ENCODE data around the gene CDYL2. TPM values are rescaled to one million over a fixed set of nuclear protein-coding genes. Genes with fewer than 3 reads are reported as not detected.

Gene CDYL2
- total and polyA plus RNA-seq, 2 experiments from 2014 or later: 7.4 to 12.2 TPM

- H3K36me3 ChIP-seq (replicated peaks; ENCODE audit: insufficient read depth, low read depth): no peaks in the 10 kb centered on the region
- no peaks in the 10 kb centered on the region for H3K27me3 ChIP-seq
- peak overlapping the region; percentile 84 for H2AFZ ChIP-seq
- H3K9me2 ChIP-seq (replicated peaks; ENCODE audit: insufficient read depth): no peaks in the 10 kb centered on the region
- TF ChIP-seq CTCF (IDR thresholded peaks at IDR 0.05; ENCODE audit: poor library complexity): no peak
- TF ChIP-seq EZH2 (IDR thresholded peaks at IDR 0.05; ENCODE audit: borderline replicate concordance): no peak
- no peak for TF ChIP-seq EZH2phosphoT487 (IDR thresholded peaks at IDR 0.05; ENCODE audit: low read depth, severe bottlenecking, unreplicated experiment)
- no peaks in the 10 kb centered on the region for H3K9me3 ChIP-seq (ENCODE audit: low read depth)
- H3K4me2 ChIP-seq: peak overlapping the region; percentile 74
- DNase-seq (ENCODE audit: low spot score): peak; percentile 69
- H4K20me1 ChIP-seq (ENCODE audit: insufficient read depth, poor library complexity, severe bottlenecking): no peaks in the 10 kb centered on the region
- H3K27ac ChIP-seq: peak overlapping the region; percentile 65
- WGBS (ENCODE audit: low lambda C conversion rate, missing lambda C conversion rate): under 1% methylated on average over 56 of the region's 80 CpGs
- H3K79me2 ChIP-seq: peaks cover 33% of the 10 kb centered on the region
- H3K4me1 ChIP-seq (ENCODE audit: insufficient read depth): no peaks in the 10 kb centered on the region
- H3K4me3 ChIP-seq: peak overlapping the region; percentile 80
These were observed 307 bp downstream of the CDYL2 start for GRCh38 chr16:80804056-80804525.

- no peaks in the 10 kb centered on the region for H3K9me2 ChIP-seq (replicated peaks; ENCODE audit: insufficient read depth)
- TF ChIP-seq CTCF (IDR thresholded peaks at IDR 0.05; ENCODE audit: poor library complexity): peak; percentile 59
- TF ChIP-seq EZH2 (IDR thresholded peaks at IDR 0.05; ENCODE audit: borderline replicate concordance): no peak
- no peaks in the 10 kb centered on the region for H4K20me1 ChIP-seq (ENCODE audit: insufficient read depth, poor library complexity, severe bottlenecking)
- WGBS (ENCODE audit: low lambda C conversion rate, missing lambda C conversion rate): 18% methylated on average over 10 of the region's 87 CpGs
- H3K4me3 ChIP-seq: peak overlapping the region; percentile 61
- peak overlapping the region; percentile 80 for H3K4me2 ChIP-seq
- peaks cover 34% of the 10 kb centered on the region for H3K79me2 ChIP-seq
- H2AFZ ChIP-seq: peak overlapping the region; percentile 68
- no peaks in the 10 kb centered on the region for H3K27me3 ChIP-seq
- peak; percentile 53 for DNase-seq (ENCODE audit: low spot score)
- no peaks in the 10 kb centered on the region for H3K36me3 ChIP-seq (replicated peaks; ENCODE audit: insufficient read depth, low read depth)
- H3K27ac ChIP-seq: no peak overlapping the region
- no peaks in the 10 kb centered on the region for H3K4me1 ChIP-seq (ENCODE audit: insufficient read depth)
- no peaks in the 10 kb centered on the region for H3K9me3 ChIP-seq (ENCODE audit: low read depth)
These were observed 901 bp downstream of the CDYL2 start for GRCh38 chr16:80803339-80804055.

GRCh38 chr16:80802902-80803301 is 1.5 kb downstream of the CDYL2 start:
- no peaks in the 10 kb centered on the region for H3K9me2 ChIP-seq (replicated peaks; ENCODE audit: insufficient read depth)
- TF ChIP-seq EZH2 (IDR thresholded peaks at IDR 0.05; ENCODE audit: borderline replicate concordance) (no peak), CTCF (IDR thresholded peaks at IDR 0.05; ENCODE audit: poor library complexity) (no peak), EZH2phosphoT487 (IDR thresholded peaks at IDR 0.05; ENCODE audit: low read depth, severe bottlenecking, unreplicated experiment) (no peak)
- H4K20me1 ChIP-seq (ENCODE audit: insufficient read depth, poor library complexity, severe bottlenecking): no peaks in the 10 kb centered on the region
- WGBS (ENCODE audit: low lambda C conversion rate, missing lambda C conversion rate): 95% methylated on average over 7 of the region's 7 CpGs
- no peaks in the 10 kb centered on the region for H3K9me3 ChIP-seq (ENCODE audit: low read depth)
- peak overlapping the region; percentile 4 for H2AFZ ChIP-seq
- H3K4me2 ChIP-seq: peak overlapping the region; percentile 80
- H3K36me3 ChIP-seq (replicated peaks; ENCODE audit: insufficient read depth, low read depth): no peaks in the 10 kb centered on the region
- no peaks in the 10 kb centered on the region for H3K27me3 ChIP-seq
- H3K4me1 ChIP-seq (ENCODE audit: insufficient read depth): no peaks in the 10 kb centered on the region
- H3K27ac ChIP-seq: no peak overlapping the region
- DNase-seq (ENCODE audit: low spot score): no peak
- H3K79me2 ChIP-seq: peaks cover 40% of the 10 kb centered on the region
- H3K4me3 ChIP-seq: no peak overlapping the region

Measured in hepatocyte (in vitro differentiated cells).